WI38 (cell line): ENCODE measurements around the gene MICAL2.

Experiments used
- H3K4me3 ChIP-seq: 2 replicates; pipeline ENCODE4 v1.5.1; 2011; ENCODE audit warnings: low read depth, mild to moderate bottlenecking, control low read depth, low read length
- CTCF ChIP-seq: IDR thresholded peaks from 2 replicates; pipeline ENCODE4 v1.5.1; 2012; ENCODE audit warnings: low read depth, mild to moderate bottlenecking, control low read depth, low read length

The MICAL2 gene

GRCh38 chr11:12180257-12181205 lies 70.1 kb downstream of the MICAL2 start:
- H3K4me3 ChIP-seq: no peak overlapping the region
- TF ChIP-seq CTCF: no peak

- H3K4me3 ChIP-seq: no peak overlapping the region
- no peak for TF ChIP-seq CTCF
These were observed 71.9 kb downstream of the MICAL2 start for GRCh38 chr11:12182302-12182675.

GRCh38 chr11:12182676-12183541 lies 72.5 kb downstream of the MICAL2 start:
- H3K4me3 ChIP-seq: 0 out of 2 replicates have a peak overlapping the region, but pooled peaks have one; percentile 3
- no peak for TF ChIP-seq CTCF

GRCh38 chr11:12183827-12184620 lies 73.6 kb downstream of the MICAL2 start:
- no peak for TF ChIP-seq CTCF
- no peak overlapping the region for H3K4me3 ChIP-seq

GRCh38 chr11:12184699-12185098 lies 74.3 kb downstream of the MICAL2 start:
- no peak for TF ChIP-seq CTCF

GRCh38 chr11:12185106-12185690 lies 74.8 kb downstream of the MICAL2 start:
- no peak overlapping the region for H3K4me3 ChIP-seq

More at GRCh38 chr11:12184699-12185098, 74.3 kb downstream of the MICAL2 start:
- H3K4me3 ChIP-seq: no peak overlapping the region

More at GRCh38 chr11:12185106-12185690, 74.8 kb downstream of the MICAL2 start:
- no peak for TF ChIP-seq CTCF
